Heart left ventricle (tissue), 16 donors: ENCODE results near the gene CAMTA2. TPM values are rescaled to one million over a fixed set of nuclear protein-coding genes. Genes with fewer than 3 reads are reported as not detected.

ENCODE experiments used
- ATAC-seq, 4 donors: fragments of 200-7000 bp; cut with Tn5 transposase; one replicate each; pipeline ENCODE4 v1.9.1; 2020 to 2022; ENCODE audit warnings: moderate library complexity in 4 of 4, mild to moderate bottlenecking in 3 of 4, moderate number of reproducible peaks in 1 of 4
- DNase-seq, 5 donors: peaks; one replicate each; pipeline ENCODE4 v3.0.0-alpha.2; 2020
- H3K27ac ChIP-seq, 12 donors: fragments of 200-600 bp; sonication (generic) in 4 of 12; one replicate each; pipeline versions ENCODE4 v1.5.0 to v1.8.0; 2016 to 2022; ENCODE audit warnings: mild to moderate bottlenecking in 2 of 12
- H3K27me3 ChIP-seq, 9 donors: fragments of 200-600 bp; sonication (generic) in 2 of 9; one replicate each; pipeline versions ENCODE4 v1.5.1 to v1.8.0; 2016 to 2022; ENCODE audit warnings: mild to moderate bottlenecking in 3 of 9
- H3K36me3 ChIP-seq, 9 donors: fragments of 200-600 bp; sonication (generic) in 2 of 9; one replicate each; pipeline versions ENCODE4 v1.5.0 to v1.8.0; 2018 to 2022; ENCODE audit warnings: mild to moderate bottlenecking in 2 of 9
- H3K4me1 ChIP-seq, 12 donors: fragments of 200-600 bp; sonication (generic) in 4 of 12; one replicate each; pipeline versions ENCODE4 v1.5.0 to v1.8.0; 2016 to 2022; ENCODE audit warnings: mild to moderate bottlenecking in 3 of 12
- H3K4me3 ChIP-seq, 12 donors: fragments of 200-600 bp; sonication (generic) in 4 of 12; one replicate each; pipeline versions ENCODE4 v1.5.0 to v1.8.0; 2017 to 2022; ENCODE audit warnings: mild to moderate bottlenecking in 9 of 12, moderate library complexity in 4 of 12
- H3K9me3 ChIP-seq, 12 donors: fragments of 200-600 bp; sonication (generic) in 4 of 12; one replicate each; pipeline versions ENCODE4 v1.5.0 to v1.8.0; 2016 to 2022; ENCODE audit warnings: mild to moderate bottlenecking in 1 of 12
- POLR2A ChIP-seq, 2 donors: fragments of 450-650 bp; IDR thresholded peaks; one replicate each; pipeline ENCODE4 v1.6.1; 2017; ENCODE audit warnings: antibody characterized with exemption in 2 of 2, mild to moderate bottlenecking in 2 of 2, moderate library complexity in 2 of 2
- WGBS, 4 donors: extraction: QIAGEN DNeasy Blood & Tissue Kit in 2 of 4; methylation state at CpG; one replicate each; pipeline versions ENCODE4 v1.1.5 to v1.1.7; 2013 to 2018; 5-methylcytosine and 5-hydroxymethylcytosine counted together
- intact Hi-C, 10 donors: fragments of 100-400 bp; cut with DNase I; formaldehyde crosslinking; loops; one replicate each; pipeline versions ENCODE4 v1.11.1 to v1.14.2; 2022
- polyA plus RNA-seq, 2 donors: library from polyadenylated mRNA; stranded (reverse); fragments of 200-250 nt; gene quantifications; one replicate each; pipeline ENCODE4 v1.2.3, GENCODE V29; 2013
- total RNA-seq, 9 donors: library from RNA; depleted of rRNA in 2 of 9; stranded (reverse); fragments of >200 nt in 2 of 9; fragmentation: NEBNext Ultra II Directional in 3 of 9; extraction: Animal tissue kit (Norgen Biotek cat#: 25700) in 3 of 9; gene quantifications; one replicate each; pipeline versions ENCODE4 v1.1.0 to v1.2.4, GENCODE V29; 2016 to 2023
- TF ChIP-seq, protein P1 (sequence below), 12 donors: fragments of 200-600 bp; sonication (generic) in 4 of 12; IDR thresholded peaks; one replicate each; pipeline versions ENCODE4 v1.5.0 to v1.8.0; 2018 to 2022; ENCODE audit warnings: antibody characterized with exemption in 12 of 12, mild to moderate bottlenecking in 5 of 12
- donor health status: ischemic (EF 13 %, LVEDD 7.1; RV severe dilation, severe dysfunction).
- donor health status: healthy with polysubstance abuse.
- donor health status: DM: no; HTN: yes; CAD: no.
- donor health status: DM: no; HTN: no; CAD: no.
- donor health status: ischemic (EF 25% LVEDD 6.9; RV normal size, moderate dysfunction).
- donor health status: ischemic (EF 25% LVEDD 5.7; RV mildly dilated, moderate dysfunction).
- donor health status: healthy.
- donor health status: DM: yes; HTN: yes; CAD: no.
- donor health status: ischemic (EF 35%, LVEDD 5.7; RV mildly dilated, moderate dysfunction).
- donor health status: nonischemic (EF 11% LVEDD 7.7; RV severe dilation, severe dysfunction).
- donor health status: DM: yes; HTN: yes; CAD: no.
- donor health status: PGD.
- donor health status: ischemic (EF 29% LVEDD 5.4; RV normal size, mild dysfunction).
- donor health status: nonischemic (EF 23%, LVEDD 6.1; RV moderate dilation, normal function).

CAMTA2 gene
- total and polyA plus RNA-seq, 11 donors: 25.2 to 108 (median 33.7) TPM

DNA sequence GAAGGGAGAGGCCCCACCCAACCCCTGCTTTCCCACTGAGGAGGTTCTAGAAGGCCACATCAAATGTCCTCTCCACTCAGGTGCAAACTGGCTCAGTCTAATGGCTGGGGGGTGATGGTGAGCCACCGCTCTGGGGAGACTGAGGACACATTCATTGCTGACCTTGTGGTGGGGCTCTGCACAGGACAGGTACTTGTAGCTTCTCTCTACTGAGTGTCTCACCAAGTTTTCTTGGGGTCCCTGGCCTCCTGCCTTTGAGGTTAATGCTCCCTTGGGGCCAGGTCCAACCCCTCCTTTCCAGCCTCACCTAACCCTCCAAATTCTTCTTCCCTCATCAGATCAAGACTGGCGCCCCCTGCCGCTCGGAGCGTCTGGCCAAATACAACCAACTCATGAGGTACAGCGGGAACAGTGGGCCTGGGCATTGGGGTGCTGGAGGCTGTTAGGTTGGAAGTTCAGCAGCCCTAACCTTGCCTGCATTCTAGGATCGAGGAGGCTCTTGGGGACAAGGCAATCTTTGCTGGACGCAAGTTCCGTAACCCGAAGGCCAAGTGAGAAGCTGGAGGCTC is 30.9 kb downstream of the CAMTA2 start:
- TF ChIP-seq POLR2A (IDR thresholded peaks at IDR 0.05): no peak
- TF ChIP-seq, protein P1, sequence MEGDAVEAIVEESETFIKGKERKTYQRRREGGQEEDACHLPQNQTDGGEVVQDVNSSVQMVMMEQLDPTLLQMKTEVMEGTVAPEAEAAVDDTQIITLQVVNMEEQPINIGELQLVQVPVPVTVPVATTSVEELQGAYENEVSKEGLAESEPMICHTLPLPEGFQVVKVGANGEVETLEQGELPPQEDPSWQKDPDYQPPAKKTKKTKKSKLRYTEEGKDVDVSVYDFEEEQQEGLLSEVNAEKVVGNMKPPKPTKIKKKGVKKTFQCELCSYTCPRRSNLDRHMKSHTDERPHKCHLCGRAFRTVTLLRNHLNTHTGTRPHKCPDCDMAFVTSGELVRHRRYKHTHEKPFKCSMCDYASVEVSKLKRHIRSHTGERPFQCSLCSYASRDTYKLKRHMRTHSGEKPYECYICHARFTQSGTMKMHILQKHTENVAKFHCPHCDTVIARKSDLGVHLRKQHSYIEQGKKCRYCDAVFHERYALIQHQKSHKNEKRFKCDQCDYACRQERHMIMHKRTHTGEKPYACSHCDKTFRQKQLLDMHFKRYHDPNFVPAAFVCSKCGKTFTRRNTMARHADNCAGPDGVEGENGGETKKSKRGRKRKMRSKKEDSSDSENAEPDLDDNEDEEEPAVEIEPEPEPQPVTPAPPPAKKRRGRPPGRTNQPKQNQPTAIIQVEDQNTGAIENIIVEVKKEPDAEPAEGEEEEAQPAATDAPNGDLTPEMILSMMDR (IDR thresholded peaks at IDR 0.05): peak in 7 of 12 donors; percentile 5 to 40 (median 29)
- no peaks in the 10 kb centered on the region for H3K27me3 ChIP-seq
- no peak overlapping the region for H3K4me3 ChIP-seq
- H3K27ac ChIP-seq: no peak overlapping the region
- DNase-seq (peak in 2 of 5 donors; percentile 39 to 75), ATAC-seq (no peak)
- whole genome bisulfite sequencing, 4 donors: 78 to 85% (median 80%) methylated on average over 10 of the region's 10 CpGs
- intact Hi-C loops: no loop called here
- peaks cover 3 to 55% (median 39%) of the 10 kb centered on the region in 9 donors for H3K36me3 ChIP-seq
- peaks cover 0 to 29% (median 0%) of the 10 kb centered on the region in 12 donors for H3K4me1 ChIP-seq
- H3K9me3 ChIP-seq: no peaks in the 10 kb centered on the region

DNA sequence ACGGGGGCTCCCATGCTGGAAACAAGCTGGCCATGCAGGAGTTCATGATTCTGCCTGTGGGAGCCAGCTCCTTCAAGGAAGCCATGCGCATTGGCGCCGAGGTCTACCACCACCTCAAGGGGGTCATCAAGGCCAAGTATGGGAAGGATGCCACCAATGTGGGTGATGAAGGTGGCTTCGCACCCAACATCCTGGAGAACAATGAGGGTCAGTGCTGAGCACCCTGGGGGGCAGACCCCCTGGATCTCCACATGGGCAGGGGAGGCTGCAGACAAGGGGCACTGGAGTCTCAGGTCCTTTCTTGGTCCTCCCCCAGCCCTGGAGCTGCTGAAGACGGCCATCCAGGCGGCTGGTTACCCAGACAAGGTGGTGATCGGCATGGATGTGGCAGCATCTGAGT is 32.4 kb downstream of the CAMTA2 start:
- intact Hi-C loops: no loop called here
- Histone ChIP-seq H3K4me3 (no peak overlapping the region), H3K27me3 (no peaks in the 10 kb centered on the region), H3K9me3 (no peaks in the 10 kb centered on the region), H3K27ac (no peak overlapping the region), H3K4me1 (peaks cover 0 to 42% (median 8%) of the 10 kb centered on the region in 12 donors), H3K36me3 (peaks cover 3 to 40% (median 26%) of the 10 kb centered on the region in 9 donors)
- DNase-seq: peak in 1 of 5 donors; percentile 56
- 80 to 98% (median 96%) methylated on average over 2 to 8 of the region's 8 CpGs for WGBS, 4 donors
- TF ChIP-seq POLR2A (IDR thresholded peaks at IDR 0.05): no peak
- TF ChIP-seq, protein P1 (IDR thresholded peaks at IDR 0.05): no peak
- ATAC-seq: no peak

DNA sequence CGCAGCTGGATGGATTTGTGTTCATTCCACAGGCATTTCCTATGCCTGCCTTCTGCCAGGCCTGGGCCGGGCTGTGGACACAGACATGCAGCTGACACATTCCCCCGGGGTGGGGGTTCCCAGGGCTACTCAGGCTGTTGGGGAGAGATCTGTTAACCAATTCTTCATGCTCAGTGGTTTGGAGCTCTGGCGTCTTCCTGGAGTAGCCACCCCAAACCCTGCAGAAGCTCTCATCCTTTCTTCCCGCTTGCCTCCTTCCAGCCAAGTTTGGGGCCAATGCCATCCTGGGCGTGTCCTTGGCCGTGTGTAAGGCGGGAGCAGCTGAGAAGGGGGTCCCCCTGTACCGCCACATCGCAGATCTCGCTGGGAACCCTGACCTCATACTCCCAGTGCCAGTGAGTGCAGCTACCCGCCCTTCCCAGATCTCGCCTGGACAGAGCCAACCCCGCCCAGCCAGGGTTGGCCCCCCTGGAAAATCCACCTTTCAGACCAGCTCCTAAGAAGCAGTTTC is 34.0 kb downstream of the CAMTA2 start:
- DNase-seq (peak in 1 of 5 donors; percentile 58), ATAC-seq (no peak)
- no peak for TF ChIP-seq POLR2A (IDR thresholded peaks at IDR 0.05)
- TF ChIP-seq, protein P1 (IDR thresholded peaks at IDR 0.05): no peak
- Histone ChIP-seq H3K4me1 (peaks cover 0 to 53% (median 13%) of the 10 kb centered on the region in 12 donors), H3K4me3 (peak overlapping the region in 1 of 12 donors; percentile 100), H3K9me3 (no peaks in the 10 kb centered on the region), H3K27me3 (no peaks in the 10 kb centered on the region), H3K27ac (peak overlapping the region in 4 of 12 donors; percentile 9 to 99 (median 56)), H3K36me3 (peaks cover 0 to 24% (median 11%) of the 10 kb centered on the region in 9 donors)
- intact Hi-C loops: no loop called here
- WGBS, 4 donors: 62 to 73% (median 66%) methylated on average over 13 to 14 of the region's 14 CpGs

DNA sequence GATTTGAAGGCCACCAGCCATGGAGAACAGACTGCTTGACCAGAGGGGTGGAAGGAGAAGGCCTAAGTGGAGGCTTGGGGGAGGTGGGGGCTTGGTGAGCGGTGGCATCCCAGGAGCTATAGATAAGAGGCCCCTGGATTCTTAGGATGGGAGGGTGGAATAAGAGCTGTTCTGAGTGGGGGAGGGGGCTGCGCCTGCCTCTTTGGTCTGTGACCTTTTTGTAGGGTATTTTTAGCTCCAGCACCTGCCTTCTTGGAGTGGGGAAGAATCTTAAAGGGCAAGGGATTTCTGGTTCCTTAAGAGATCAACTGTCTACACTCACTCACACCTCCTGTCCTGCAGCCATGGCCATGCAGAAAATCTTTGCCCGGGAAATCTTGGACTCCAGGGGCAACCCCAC is 36.0 kb downstream of the CAMTA2 start:
- Histone ChIP-seq H3K4me1 (peaks cover 0 to 63% (median 21%) of the 10 kb centered on the region in 12 donors), H3K4me3 (peak overlapping the region in 11 of 12 donors; percentile 3 to 100 (median 98)), H3K27me3 (no peaks in the 10 kb centered on the region), H3K9me3 (no peaks in the 10 kb centered on the region), H3K27ac (peak overlapping the region in 11 of 12 donors; percentile 96 to 100 (median 99)), H3K36me3 (peaks cover 0 to 11% (median 3%) of the 10 kb centered on the region in 9 donors)
- no peak for ATAC-seq
- peak in 3 of 5 donors; percentile 43 to 66 (median 59) for DNase-seq
- 51 to 67% (median 57%) methylated on average over 3 of the region's 3 CpGs for WGBS, 4 donors
- intact Hi-C loops: loop anchor here in 2 of 10 donors (2.0 kb wide), 2 partner anchors 15 to 17 kb away; partner anchors contain the start of gene SPAG7 (in 1 of the 2)
- TF ChIP-seq, protein P1 (IDR thresholded peaks at IDR 0.05): no peak
- no peak for TF ChIP-seq POLR2A (IDR thresholded peaks at IDR 0.05)
